Endothelial cell of umbilical vein (primary cell): ENCODE data around the gene RMND5A. TPM values are rescaled to one million over a fixed set of nuclear protein-coding genes. Genes with fewer than 3 reads are reported as not detected.

ENCODE experiments used
- BruUV-seq: library from RNA; stranded (reverse); fragments of 400-500 nt; replicated peaks from 2 replicates; lab custom pipeline; 2021; lab: Mats Ljungman, UMichigan
- CTCF ChIA-PET: fragments of 300-600, 350-600 bp; sonication (Branson Sonifier 250); formaldehyde crosslinking; loops from one replicate; lab custom pipeline; 2021; ENCODE audit warnings: antibody characterized with exemption, inconsistent platforms; lab: Charles Lee
- POLR2A ChIA-PET: fragments of 300-600, 350-600 bp; sonication (Branson Sonifier 250); formaldehyde crosslinking; loops from one replicate; lab custom pipeline; 2021; ENCODE audit warnings: antibody characterized with exemption, inconsistent platforms; lab: Charles Lee
- DNase-seq: peaks from one replicate; pipeline ENCODE4 v3.0.0-alpha.2; 2011; ENCODE audit warnings: low read depth, low spot score
- FAIRE-seq: peaks from 2 replicates; lab custom pipeline; 2011; peaks lifted over from hg19 to GRCh38; lab: Jason Lieb, UNC
- H2AFZ ChIP-seq: 2 replicates; pipeline ENCODE4 v1.6.0; 2012; ENCODE audit warnings: low read depth, low read length, control low read depth, inconsistent platforms
- H3K27ac ChIP-seq: 2 replicates; pipeline ENCODE4 v1.5.1; 2011; ENCODE audit warnings: low read depth, mild to moderate bottlenecking, control low read depth, low read length, moderate library complexity; ENCODE audit not compliant: insufficient read depth
- H3K27me3 ChIP-seq, 2 experiments: 2 replicates each; pipeline versions ENCODE4 v1.6.0 to v1.6.1; 2011; ENCODE audit warnings: low read length in 2 of 2, mixed read lengths in 1 of 2; ENCODE audit not compliant: control insufficient read depth in 2 of 2, insufficient read depth in 2 of 2
- H3K36me3 ChIP-seq, 2 experiments: 2 replicates in 1 of 2; 3 replicates in 1 of 2; pipeline ENCODE4 v1.5.1; 2011; ENCODE audit warnings: low read length in 2 of 2, mild to moderate bottlenecking in 1 of 2, moderate library complexity in 1 of 2; ENCODE audit not compliant: control insufficient read depth in 2 of 2, insufficient read depth in 2 of 2; ENCODE audit errors: extremely low read depth in 1 of 2
- H3K4me1 ChIP-seq: 3 replicates; pipeline ENCODE4 v1.5.1; 2011; ENCODE audit warnings: mild to moderate bottlenecking, low read length; ENCODE audit not compliant: control insufficient read depth, insufficient read depth; ENCODE audit errors: extremely low read depth
- H3K4me2 ChIP-seq: 2 replicates; pipeline ENCODE4 v1.6.1; 2011; ENCODE audit warnings: low read length, control low read depth, mixed read lengths; ENCODE audit not compliant: insufficient read depth
- H3K4me3 ChIP-seq, 3 experiments: fragments of 200-600 bp in 1 of 3; sonication (generic), shearing (Covaris generic) in 1 of 3; replicated peaks in 1 of 3; 2 replicates each; pipeline ENCODE4 v1.5.1; 2011 to 2016; ENCODE audit warnings: control low read depth in 3 of 3, low read length in 3 of 3, mild to moderate bottlenecking in 2 of 3, inconsistent platforms in 1 of 3, low read depth in 1 of 3, moderate library complexity in 1 of 3; ENCODE audit not compliant: insufficient read depth in 1 of 3
- H3K79me2 ChIP-seq: 2 replicates; pipeline ENCODE4 v1.6.0; 2012; ENCODE audit warnings: low read length, inconsistent platforms; ENCODE audit not compliant: control insufficient read depth, insufficient read depth
- H3K9ac ChIP-seq: replicated peaks from 2 replicates; pipeline ENCODE3; 2011; ENCODE audit warnings: low read length, control low read depth; ENCODE audit not compliant: insufficient read depth; ENCODE audit errors: extremely low read depth
- H3K9me1 ChIP-seq: replicated peaks from 3 replicates; pipeline ENCODE4 v1.6.0; 2011; ENCODE audit warnings: mild to moderate bottlenecking, low read length; ENCODE audit not compliant: control insufficient read depth, insufficient read depth; ENCODE audit errors: extremely low read depth
- H3K9me3 ChIP-seq: replicated peaks from 2 replicates; pipeline ENCODE4 v1.5.1; 2012; ENCODE audit warnings: low read length, inconsistent platforms; ENCODE audit not compliant: control insufficient read depth, insufficient read depth
- H4K20me1 ChIP-seq: replicated peaks from 2 replicates; pipeline ENCODE3; 2011; ENCODE audit warnings: mild to moderate bottlenecking, low read length; ENCODE audit not compliant: control insufficient read depth, insufficient read depth; ENCODE audit errors: extremely low read depth
- CTCF ChIP-seq, 2 donors: IDR thresholded peaks; 1 replicate in 1 of 2; 2 replicates in 1 of 2; pipeline ENCODE4 v1.5.1; 2011; ENCODE audit warnings: low read length in 2 of 2, mild to moderate bottlenecking in 2 of 2, moderate library complexity in 2 of 2, control low read depth in 1 of 2, inconsistent platforms in 1 of 2, low read depth in 1 of 2; ENCODE audit not compliant: insufficient read depth in 1 of 2; ENCODE audit errors: extremely low read depth in 1 of 2
- EZH2 ChIP-seq: IDR thresholded peaks from 2 replicates; pipeline ENCODE4 v1.6.1; 2012; ENCODE audit warnings: borderline replicate concordance, low read depth, mild to moderate bottlenecking, moderate library complexity, low read length, inconsistent platforms; ENCODE audit not compliant: severe bottlenecking
- GATA2 ChIP-seq: IDR thresholded peaks from 2 replicates; pipeline ENCODE4 v1.7.0; 2011; ENCODE audit warnings: low read depth, mild to moderate bottlenecking, moderate library complexity, mixed read lengths, low read length; ENCODE audit not compliant: insufficient read length, insufficient read depth
- JUN ChIP-seq: IDR thresholded peaks from 2 replicates; pipeline ENCODE4 v1.6.1; 2011; ENCODE audit warnings: borderline replicate concordance, low read depth; ENCODE audit not compliant: insufficient read length, insufficient read depth
- MYC ChIP-seq: IDR thresholded peaks from one replicate; pipeline ENCODE4 v1.6.1; 2011; ENCODE audit warnings: mild to moderate bottlenecking, low read depth, low read length
- POLR2A ChIP-seq: IDR thresholded peaks from 2 replicates; pipeline ENCODE4 v1.6.1; 2012; ENCODE audit warnings: low read depth, mild to moderate bottlenecking, control low read depth, low read length
- POLR2AphosphoS5 ChIP-seq: IDR thresholded peaks from 2 replicates; pipeline ENCODE4 v1.6.1; 2012; ENCODE audit warnings: low read depth, mild to moderate bottlenecking, control low read depth, low read length, moderate library complexity; ENCODE audit not compliant: insufficient read depth
- dilution Hi-C: fragments of 300-500 bp; cut with MboI; formaldehyde crosslinking; loops from one replicate; pipeline ENCODE4 v1.15.0; 2019; ENCODE audit warnings: low sequenced_read_pairs; ENCODE audit not compliant: extremely low pct_ligation_motif_present
- intact Hi-C: fragments of 100-400 bp; cut with micrococcal nuclease; formaldehyde crosslinking; loops from one replicate; pipeline ENCODE4 v1.10.0; 2022
- polyA plus RNA-seq, 4 experiments: library from polyadenylated mRNA; depleted of rRNA in 3 of 4; stranded (reverse) in 3 of 4; unstranded in 1 of 4; fragments of >200 nt; gene quantifications; 2 replicates each; pipeline versions ENCODE4 v1.2.1 to v1.2.3, GENCODE V29; 2011 to 2012; ENCODE audit warnings: missing spikeins in 1 of 4
- total RNA-seq: library from RNA; stranded (reverse); gene quantifications from 2 replicates; pipeline ENCODE4 v1.2.3, GENCODE V29; 2021

The RMND5A gene
- total and polyA plus RNA-seq, 2 donors (not counting 3 experiments of a cell fraction or from before 2014, with no cell fraction given): 10.8 to 21.5 TPM

- Histone ChIP-seq H3K27me3 (peaks cover 43 to 57% of the 10 kb centered on the region in 2 experiments), H3K79me2 (no peaks in the 10 kb centered on the region), H3K4me3 (no peak overlapping the region), H4K20me1 (no peaks in the 10 kb centered on the region), H3K9me3 (no peaks in the 10 kb centered on the region), H2AFZ (no peak overlapping the region), H3K27ac (no peak overlapping the region), H3K9me1 (no peaks in the 10 kb centered on the region), H3K4me2 (no peak overlapping the region), H3K4me1 (no peaks in the 10 kb centered on the region), H3K36me3 (no peaks in the 10 kb centered on the region), H3K9ac (no peak overlapping the region)
- TF ChIP-seq POLR2AphosphoS5 (no peak), GATA2 (no peak), EZH2 (no peak), CTCF (IDR thresholded peaks at IDR 0.05; ENCODE audit: extremely low read depth in 1 of 2, insufficient read depth in 1 of 2, low read depth in 1 of 2, low read length in 2 of 2) (no peak), POLR2A (no peak), MYC (no peak), JUN (no peak)
- dilution Hi-C loops (no loop called here), intact Hi-C loops (no loop called here)
- FAIRE-seq: no peak
- CTCF ChIA-PET: interaction anchor here (0.9 kb wide), 1 partner anchor 8 kb away, joined by 3 read pairs; no protein-coding TSS in a partner anchor
- no TSS peak for BruUV-seq
- DNase-seq: no peak
- POLR2A ChIA-PET: no interaction called here
Observed at GRCh38 chr2:86788165-86788564, 68.1 kb downstream of the RMND5A start.
